Measurements from ENCODE around the gene SLC8A3. TPM values are rescaled to one million over a fixed set of nuclear protein-coding genes. Genes with fewer than 3 reads are reported as not detected.

SLC8A3 gene
- total RNA-seq, 1 experiment from 2014 or later, result not detected

GRCh38 chr14:70201994-70202393 is 13.2 kb upstream of the SLC8A3 start:
- Histone ChIP-seq H3K79me2 (ENCODE audit: insufficient read depth, low read length) (no peaks in the 10 kb centered on the region), H3K9me2 (ENCODE audit: insufficient read depth) (no peaks in the 10 kb centered on the region), H3K4me3 (replicated peaks in 1 of 2; ENCODE audit: low read depth in 1 of 2, low read length in 2 of 2) (no peak overlapping the region), H3K9me3 (ENCODE audit: control insufficient read depth in 1 of 2, insufficient read depth in 1 of 2, low read depth in 1 of 2, low read length in 2 of 2) (no peaks in the 10 kb centered on the region), H2AFZ (ENCODE audit: low read depth, low read length, poor library complexity, severe bottlenecking) (no peak overlapping the region), H3K9ac (ENCODE audit: low read length) (no peak overlapping the region), H3K27me3 (ENCODE audit: insufficient read depth, low read length) (peaks cover 55% of the 10 kb centered on the region), H3K27ac (ENCODE audit: low read depth, low read length) (no peak overlapping the region), H3K4me1 (ENCODE audit: control insufficient read depth in 1 of 2, insufficient read depth in 2 of 2, low read length in 2 of 2) (no peaks in the 10 kb centered on the region), H4K20me1 (ENCODE audit: insufficient read depth) (no peaks in the 10 kb centered on the region), H3K36me3 (ENCODE audit: control insufficient read depth in 1 of 2, insufficient read depth in 2 of 2, low read length in 2 of 2) (no peaks in the 10 kb centered on the region), H3K4me2 (ENCODE audit: low read length) (no peak overlapping the region)
- ChIA-PET RAD21 (ENCODE audit: low non-redundant PET in 1 of 2, low total read pairs in 2 of 2, uncharacterized antibody in 2 of 2, unreplicated experiment in 2 of 2) (no interaction called here), POLR2A (no interaction called here), CTCF (no interaction called here)
- TF ChIP-seq YY1 (IDR thresholded peaks at IDR 0.05; ENCODE audit: extremely low read depth, insufficient replicate concordance, low read depth, low read length) (no peak), JUND (IDR thresholded peaks at IDR 0.05) (no peak), TCF7L2 (IDR thresholded peaks at IDR 0.05; ENCODE audit: borderline replicate concordance, extremely low read depth, insufficient read depth, insufficient read length) (no peak), ZFX (IDR thresholded peaks at IDR 0.05) (no peak), EZH2 (IDR thresholded peaks at IDR 0.05) (0 out of 2 replicates have a peak, but pooled peaks have one; percentile 52), CTCF (IDR thresholded peaks at IDR 0.05 in 2 of 3, conservative IDR thresholded peaks at IDR 0.05 in 1 of 3; ENCODE audit: borderline replicate concordance in 1 of 3, insufficient read depth in 1 of 3, low read depth in 2 of 3, low read length in 2 of 3) (no peak), MAX (IDR thresholded peaks at IDR 0.05) (no peak), EZH2phosphoT487 (IDR thresholded peaks at IDR 0.05; ENCODE audit: borderline replicate concordance) (peak; percentile 55; the same call in 1 of the 2 replicates), ATF3 (IDR thresholded peaks at IDR 0.05) (no peak), EGR1 (IDR thresholded peaks at IDR 0.05; ENCODE audit: low read depth) (no peak), SIN3A (IDR thresholded peaks at IDR 0.05; ENCODE audit: low read depth) (no peak), ELF1 (IDR thresholded peaks at IDR 0.05; ENCODE audit: borderline replicate concordance, low read depth) (no peak), SP1 (IDR thresholded peaks at IDR 0.05; ENCODE audit: low read depth) (no peak), SRF (IDR thresholded peaks at IDR 0.05; ENCODE audit: low read depth) (no peak)
- intact Hi-C loops (cut with micrococcal nuclease), result no loop called here
- BruUV-seq (replicated peaks), result no TSS peak
- DNase-seq (ENCODE audit: low read depth, low spot score) (no peak), ATAC-seq (no peak)
